Adrenal gland (tissue), 5 donors: ENCODE data around the gene C5orf15.

Experiments used
- CTCF ChIP-seq, 6 experiments: fragments of 450-650 bp in 4 of 6; fragments of 200-600 bp in 2 of 6; sonication (generic) in 1 of 6; IDR thresholded peaks; 1 replicate in 5 of 6; 2 replicates in 1 of 6; pipeline versions ENCODE4 v1.5.1 to v1.8.0; 2016 to 2021; ENCODE audit warnings: antibody characterized with exemption in 6 of 6, mild to moderate bottlenecking in 2 of 6, moderate library complexity in 1 of 6
- POLR2A ChIP-seq, 2 donors: fragments of 450-650 bp; IDR thresholded peaks; one replicate each; pipeline ENCODE4 v1.6.1; 2017; ENCODE audit warnings: antibody characterized with exemption in 2 of 2, mild to moderate bottlenecking in 2 of 2, moderate library complexity in 1 of 2
- donor health status: DM: no; HTN: no; CAD: no.

- TF ChIP-seq CTCF (IDR thresholded peaks at IDR 0.05) (no peak), POLR2A (IDR thresholded peaks at IDR 0.05) (no peak)
Observed at GRCh38 chr5:133970325-133970909, 2.0 kb upstream of the C5orf15 start.
